ENCODE results near the gene ARMC12. TPM values are rescaled to one million over a fixed set of nuclear protein-coding genes. Genes with fewer than 3 reads are reported as not detected.

The ARMC12 gene
- total RNA-seq, 1 donor from 2014 or later = 2.9 TPM

GRCh38 chr6:35707714-35708407, 29.0 kb upstream of the ARMC12 start:
- no peak overlapping the region for H3K27ac Mint-ChIP-seq (ENCODE audit: unreplicated experiment)
- H3K36me3 Mint-ChIP-seq (ENCODE audit: low read depth) = peaks cover 3% of the 10 kb centered on the region

DNA sequence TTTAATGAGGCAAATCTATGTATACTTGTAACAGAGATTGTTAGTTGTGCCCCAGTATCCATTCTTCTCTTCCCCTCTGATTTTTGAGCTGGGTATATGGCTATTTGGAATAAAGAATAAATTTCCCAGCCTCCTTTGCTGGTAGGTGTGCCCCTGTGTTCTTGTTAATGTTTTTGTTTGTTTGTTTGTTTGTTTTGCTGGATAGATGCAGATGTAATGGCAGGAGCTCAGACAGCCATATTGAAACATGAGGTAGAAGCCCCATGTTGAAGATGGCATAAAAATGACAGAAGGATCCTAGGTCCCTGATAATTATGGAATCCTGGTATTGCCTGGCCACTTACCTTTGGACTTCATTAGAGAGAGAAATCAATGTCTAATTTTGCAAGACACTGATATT, 28.2 kb upstream of the ARMC12 start:
- Mint-ChIP-seq H3K4me1 (peaks cover 1% of the 10 kb centered on the region), H3K36me3 (ENCODE audit: low read depth) (peaks cover 3% of the 10 kb centered on the region), H3K27ac (ENCODE audit: unreplicated experiment) (no peak overlapping the region), H3K9me3 (peaks cover 6% of the 10 kb centered on the region), H3K4me3 (no peak overlapping the region), H3K27me3 (ENCODE audit: low read depth) (no peaks in the 10 kb centered on the region)
- TF ChIP-seq CTCF (conservative IDR thresholded peaks at IDR 0.05) = no peak
- no peak for DNase-seq (ENCODE audit: low read depth, low spot score)

More at GRCh38 chr6:35707714-35708407, 29.0 kb upstream of the ARMC12 start:
- no peak for DNase-seq (ENCODE audit: low read depth, low spot score)
- no peaks in the 10 kb centered on the region for H3K4me1 Mint-ChIP-seq
- peaks cover 6% of the 10 kb centered on the region for H3K9me3 Mint-ChIP-seq
- TF ChIP-seq CTCF (conservative IDR thresholded peaks at IDR 0.05) = no peak
- no peak overlapping the region for H3K4me3 Mint-ChIP-seq
- H3K27me3 Mint-ChIP-seq (ENCODE audit: low read depth) = no peaks in the 10 kb centered on the region

DNA sequence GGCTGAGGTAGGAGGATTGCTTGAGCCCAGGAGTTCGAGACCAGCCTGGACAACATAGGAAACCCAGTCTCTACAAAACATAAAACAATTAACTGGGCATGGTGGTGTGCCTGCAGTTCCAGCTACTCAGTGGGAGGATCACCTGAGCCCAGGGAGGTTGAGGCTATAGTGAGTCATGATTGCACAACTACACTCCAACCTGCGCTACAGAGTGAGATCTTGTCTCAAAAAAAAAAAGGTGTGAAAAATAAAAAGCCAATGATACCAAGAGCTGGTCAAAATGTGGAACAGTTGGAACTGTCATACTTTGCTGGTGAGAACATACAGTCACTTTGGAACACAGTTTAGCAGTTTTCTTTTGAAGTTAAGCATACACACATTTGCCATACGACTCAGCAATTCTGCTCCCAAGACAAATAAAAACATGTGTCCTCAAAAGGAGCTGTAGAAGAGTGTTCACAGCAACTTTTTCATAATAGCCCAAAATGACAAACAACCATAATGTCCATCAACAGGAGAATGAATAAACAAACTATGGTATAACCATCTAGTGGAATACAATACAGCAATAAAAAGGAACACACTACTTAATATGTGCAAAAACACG, 26.5 kb upstream of the ARMC12 start:
- Mint-ChIP-seq H3K4me3 (no peak overlapping the region), H3K27ac (ENCODE audit: unreplicated experiment) (no peak overlapping the region), H3K27me3 (ENCODE audit: low read depth) (no peaks in the 10 kb centered on the region), H3K4me1 (peaks cover 5% of the 10 kb centered on the region), H3K9me3 (no peaks in the 10 kb centered on the region), H3K36me3 (ENCODE audit: low read depth) (no peaks in the 10 kb centered on the region)
- TF ChIP-seq CTCF (conservative IDR thresholded peaks at IDR 0.05) = no peak
- DNase-seq (ENCODE audit: low read depth, low spot score) = no peak

DNA sequence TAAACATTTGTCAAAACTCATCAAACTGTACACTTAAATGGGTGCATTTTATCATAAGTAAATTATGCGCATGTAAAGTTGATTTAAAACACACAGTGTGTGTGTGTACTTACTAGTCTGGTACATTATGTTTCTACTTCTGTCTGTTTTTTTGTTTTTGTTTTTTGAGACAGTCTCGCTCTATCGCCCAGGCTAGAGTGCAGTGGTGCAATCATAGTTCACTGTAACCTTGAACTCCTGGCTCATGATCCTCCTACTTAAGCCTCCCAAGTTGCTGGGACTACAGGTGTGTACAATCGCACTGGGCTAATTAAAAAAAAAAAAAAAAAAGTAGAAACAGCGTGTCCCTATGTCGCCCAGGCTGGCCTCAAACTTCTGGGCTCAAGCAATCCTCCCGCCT, 25.1 kb upstream of the ARMC12 start:
- no peak for TF ChIP-seq CTCF (conservative IDR thresholded peaks at IDR 0.05)
- Mint-ChIP-seq H3K27me3 (ENCODE audit: low read depth) (no peaks in the 10 kb centered on the region), H3K36me3 (ENCODE audit: low read depth) (no peaks in the 10 kb centered on the region), H3K4me1 (peaks cover 5% of the 10 kb centered on the region), H3K9me3 (no peaks in the 10 kb centered on the region), H3K4me3 (no peak overlapping the region), H3K27ac (ENCODE audit: unreplicated experiment) (no peak overlapping the region)
- no peak for DNase-seq (ENCODE audit: low read depth, low spot score)

- no peak for DNase-seq (ENCODE audit: low read depth, low spot score)
- H3K4me3 Mint-ChIP-seq = no peak overlapping the region
- H3K36me3 Mint-ChIP-seq (ENCODE audit: low read depth) = no peaks in the 10 kb centered on the region
- peaks cover 16% of the 10 kb centered on the region for H3K4me1 Mint-ChIP-seq
- H3K27ac Mint-ChIP-seq (ENCODE audit: unreplicated experiment) = no peak overlapping the region
- H3K27me3 Mint-ChIP-seq (ENCODE audit: low read depth) = no peaks in the 10 kb centered on the region
- H3K9me3 Mint-ChIP-seq = no peaks in the 10 kb centered on the region
- no peak for TF ChIP-seq CTCF (conservative IDR thresholded peaks at IDR 0.05)
Observed at GRCh38 chr6:35713006-35713767, 23.6 kb upstream of the ARMC12 start.
